Keratinocyte (primary cell): ENCODE data around the gene AQP2. TPM values are rescaled to one million over a fixed set of nuclear protein-coding genes. Genes with fewer than 3 reads are reported as not detected.

Experiments used
- DNase-seq: peaks from one replicate; pipeline ENCODE4 v3.0.0-alpha.2; 2011; ENCODE audit warnings: low read depth, missing footprints, low spot score
- FAIRE-seq: peaks from 2 replicates; lab custom pipeline; 2011; peaks lifted over from hg19 to GRCh38; lab: Jason Lieb, UNC
- H2AFZ ChIP-seq: 2 replicates; pipeline ENCODE4 v1.6.0; 2012; ENCODE audit warnings: low read length, control low read depth, inconsistent platforms; ENCODE audit not compliant: control insufficient read depth
- H3K27ac ChIP-seq: 2 replicates; pipeline ENCODE4 v1.5.1; 2011; ENCODE audit warnings: low read length; ENCODE audit not compliant: control insufficient read depth, insufficient read depth
- H3K27me3 ChIP-seq: 3 replicates; pipeline ENCODE4 v1.6.0; 2011; ENCODE audit warnings: low read length; ENCODE audit not compliant: control insufficient read depth, insufficient read depth; ENCODE audit errors: extremely low read depth
- H3K36me3 ChIP-seq, 2 experiments: 2 replicates in 1 of 2; 3 replicates in 1 of 2; pipeline ENCODE4 v1.5.1; 2011; ENCODE audit warnings: low read length in 2 of 2, mild to moderate bottlenecking in 1 of 2; ENCODE audit not compliant: control insufficient read depth in 2 of 2, insufficient read depth in 2 of 2; ENCODE audit errors: extremely low read depth in 1 of 2
- H3K4me1 ChIP-seq: 3 replicates; pipeline ENCODE4 v1.5.1; 2011; ENCODE audit warnings: low read length; ENCODE audit not compliant: control insufficient read depth, insufficient read depth; ENCODE audit errors: extremely low read depth
- H3K4me2 ChIP-seq: 3 replicates; pipeline ENCODE4 v1.6.0; 2011; ENCODE audit warnings: low read depth, low read length; ENCODE audit not compliant: control insufficient read depth, insufficient read depth; ENCODE audit errors: extremely low read depth
- H3K4me3 ChIP-seq, 3 experiments: fragments of 200-600 bp in 1 of 3; sonication (generic) in 1 of 3; 2 replicates in 2 of 3; 3 replicates in 1 of 3; pipeline ENCODE4 v1.5.1; 2011 to 2016; ENCODE audit warnings: low read length in 3 of 3, mild to moderate bottlenecking in 3 of 3, control low read depth in 2 of 3, inconsistent platforms in 1 of 3, low read depth in 1 of 3, mixed read lengths in 1 of 3, mixed run types in 1 of 3, moderate library complexity in 1 of 3; ENCODE audit not compliant: control insufficient read depth in 2 of 3, insufficient read depth in 2 of 3; ENCODE audit errors: extremely low read depth in 1 of 3
- H3K79me2 ChIP-seq: 2 replicates; pipeline ENCODE4 v1.6.0; 2012; ENCODE audit warnings: low read length; ENCODE audit not compliant: control insufficient read depth, insufficient read depth
- H3K9ac ChIP-seq: 3 replicates; pipeline ENCODE4 v1.6.0; 2011; ENCODE audit warnings: low read length; ENCODE audit not compliant: control insufficient read depth, insufficient read depth; ENCODE audit errors: extremely low read depth
- H3K9me1 ChIP-seq: 3 replicates; pipeline ENCODE4 v1.6.0; 2011; ENCODE audit warnings: low read length; ENCODE audit not compliant: control insufficient read depth, insufficient read depth; ENCODE audit errors: extremely low read depth
- H3K9me3 ChIP-seq: 2 replicates; pipeline ENCODE4 v1.5.1; 2012; ENCODE audit warnings: low read depth, low read length; ENCODE audit not compliant: control insufficient read depth
- H4K20me1 ChIP-seq: 3 replicates; pipeline ENCODE4 v1.6.0; 2011; ENCODE audit warnings: low read length; ENCODE audit not compliant: control insufficient read depth, insufficient read depth; ENCODE audit errors: extremely low read depth
- CTCF ChIP-seq, 3 experiments: IDR thresholded peaks in 1 of 3; conservative IDR thresholded peaks in 1 of 3; optimal IDR thresholded peaks in 1 of 3; 2 replicates in 2 of 3; 3 replicates in 1 of 3; pipeline versions ENCODE3 to v1.5.1; 2011; ENCODE audit warnings: low read length in 3 of 3, mild to moderate bottlenecking in 3 of 3, moderate library complexity in 2 of 3, control low read depth in 1 of 3, inconsistent platforms in 1 of 3; ENCODE audit not compliant: insufficient read depth in 2 of 3; ENCODE audit errors: extremely low read depth in 1 of 3
- EZH2 ChIP-seq: IDR thresholded peaks from one replicate; pipeline ENCODE4 v1.6.1; 2012; ENCODE audit warnings: inconsistent platforms, mild to moderate bottlenecking, low read length, moderate library complexity
- dilution Hi-C: fragments of 300-500 bp; cut with MboI; formaldehyde crosslinking; loops from one replicate; pipeline ENCODE4 v1.7.0; 2020; ENCODE audit warnings: low sequenced_read_pairs; ENCODE audit not compliant: extremely low pct_ligation_motif_present
- polyA plus RNA-seq, 5 experiments: library from polyadenylated mRNA; depleted of rRNA in 3 of 5; stranded (reverse) in 3 of 5; stranded (forward) in 1 of 5; unstranded in 1 of 5; fragments of >200 nt; gene quantifications; 1 replicate in 1 of 5; 2 replicates in 3 of 5; 3 replicates in 1 of 5; pipeline versions ENCODE4 v1.2.1 to v1.2.3, GENCODE V29; 2011 to 2012; ENCODE audit warnings: missing spikeins in 2 of 5, low read depth in 1 of 5, low replicate concordance in 1 of 5

AQP2 gene
- polyA plus RNA-seq, 1 donor (not counting 4 experiments of a cell fraction or from before 2014, with no cell fraction given): not detected

GRCh38 chr12:49932533-49933130, 17.9 kb upstream of the AQP2 start:
- no peak overlapping the region for H2AFZ ChIP-seq
- TF ChIP-seq CTCF (optimal IDR thresholded peaks at IDR 0.05 in 1 of 3, IDR thresholded peaks at IDR 0.05 in 1 of 3, conservative IDR thresholded peaks at IDR 0.05 in 1 of 3; ENCODE audit: extremely low read depth in 1 of 3, insufficient read depth in 2 of 3, low read length in 3 of 3): no peak
- TF ChIP-seq EZH2: no peak
- H3K4me1 ChIP-seq: peaks cover 20% of the 10 kb centered on the region
- no peaks in the 10 kb centered on the region for H3K27me3 ChIP-seq
- H3K9ac ChIP-seq: no peak overlapping the region
- no peaks in the 10 kb centered on the region for H4K20me1 ChIP-seq
- FAIRE-seq: no peak
- H3K9me3 ChIP-seq: no peaks in the 10 kb centered on the region
- no peak overlapping the region for H3K27ac ChIP-seq
- H3K9me1 ChIP-seq: no peaks in the 10 kb centered on the region
- dilution Hi-C loops: no loop called here
- no peak for DNase-seq
- no peaks in the 10 kb centered on the region for H3K36me3 ChIP-seq
- no peaks in the 10 kb centered on the region for H3K79me2 ChIP-seq
- H3K4me3 ChIP-seq: no peak overlapping the region
- no peak overlapping the region for H3K4me2 ChIP-seq

GRCh38 chr12:49933796-49934195, 16.7 kb upstream of the AQP2 start:
- Histone ChIP-seq H3K9me1 (no peaks in the 10 kb centered on the region), H3K36me3 (no peaks in the 10 kb centered on the region), H4K20me1 (no peaks in the 10 kb centered on the region), H3K79me2 (no peaks in the 10 kb centered on the region), H3K4me3 (no peak overlapping the region), H3K27ac (no peak overlapping the region), H3K4me1 (peaks cover 30% of the 10 kb centered on the region), H3K9me3 (no peaks in the 10 kb centered on the region), H2AFZ (no peak overlapping the region), H3K4me2 (no peak overlapping the region), H3K27me3 (no peaks in the 10 kb centered on the region), H3K9ac (no peak overlapping the region)
- TF ChIP-seq CTCF (optimal IDR thresholded peaks at IDR 0.05 in 1 of 3, IDR thresholded peaks at IDR 0.05 in 1 of 3, conservative IDR thresholded peaks at IDR 0.05 in 1 of 3; ENCODE audit: extremely low read depth in 1 of 3, insufficient read depth in 2 of 3, low read length in 3 of 3): no peak
- no peak for TF ChIP-seq EZH2
- DNase-seq (no peak), FAIRE-seq (no peak)
- dilution Hi-C loops: no loop called here
